Endodermal cell (in vitro differentiated cells): ENCODE results near the gene FBXW4. TPM values are rescaled to one million over a fixed set of nuclear protein-coding genes. Genes with fewer than 3 reads are reported as not detected.
A peak's percentile ranks its signal among the peaks of the same experiment; 100 is the strongest.

Source experiments
- DNase-seq: peaks from one replicate; pipeline ENCODE4 v3.0.0-alpha.2; 2017
- H3K27ac ChIP-seq: 2 replicates; pipeline ENCODE4 v1.5.1; 2013; ENCODE audit warnings: mild to moderate bottlenecking, low read depth, low read length, moderate library complexity
- H3K27me3 ChIP-seq: 2 replicates; pipeline ENCODE4 v1.6.1; 2013; ENCODE audit warnings: mild to moderate bottlenecking, low read length, moderate library complexity; ENCODE audit not compliant: insufficient read depth, control insufficient read depth, poor library complexity, severe bottlenecking
- H3K36me3 ChIP-seq: 2 replicates; pipeline ENCODE4 v1.7.0; 2013; ENCODE audit warnings: mild to moderate bottlenecking, low read length, moderate library complexity; ENCODE audit not compliant: control insufficient read depth, insufficient read depth
- H3K4me1 ChIP-seq: one replicate; pipeline ENCODE4 v1.7.0; 2013; ENCODE audit warnings: low read length; ENCODE audit not compliant: control insufficient read depth, insufficient read depth
- H3K4me3 ChIP-seq: 2 replicates; pipeline ENCODE4 v1.5.1; 2013; ENCODE audit warnings: mild to moderate bottlenecking, low read length, moderate library complexity
- H3K9ac ChIP-seq: 2 replicates; pipeline ENCODE4 v1.6.1; 2013; ENCODE audit warnings: mild to moderate bottlenecking, low read length, moderate library complexity; ENCODE audit not compliant: poor library complexity, severe bottlenecking; ENCODE audit errors: extremely low read depth
- H3K9me3 ChIP-seq: 2 replicates; pipeline ENCODE4 v1.6.1; 2013; ENCODE audit warnings: mild to moderate bottlenecking, low read length, moderate library complexity; ENCODE audit not compliant: control insufficient read depth
- H3K27ac Mint-ChIP-seq: 2 replicates; pipeline ENCODE4 v1.8.0; 2020; ENCODE audit warnings: mixed read lengths
- H3K27me3 Mint-ChIP-seq: 2 replicates; pipeline ENCODE4 v1.8.0; 2021; ENCODE audit warnings: mild to moderate bottlenecking, mixed read lengths; ENCODE audit not compliant: insufficient read depth
- H3K36me3 Mint-ChIP-seq: 2 replicates; pipeline ENCODE4 v1.8.0; 2020; ENCODE audit warnings: low read depth, mixed read lengths
- H3K4me1 Mint-ChIP-seq: 2 replicates; pipeline ENCODE4 v1.8.0; 2020; ENCODE audit warnings: mixed read lengths
- H3K4me3 Mint-ChIP-seq: 2 replicates; pipeline ENCODE4 v1.8.0; 2020; ENCODE audit warnings: mild to moderate bottlenecking, moderate library complexity, mixed read lengths
- H3K9me3 Mint-ChIP-seq: 2 replicates; pipeline ENCODE4 v1.8.0; 2020; ENCODE audit warnings: mild to moderate bottlenecking, mixed read lengths
- WGBS, 2 experiments: methylation state at CpG; one replicate each; pipeline versions ENCODE4 v1.1.5 to v1.1.7; 2013; ENCODE audit warnings: missing lambda C conversion rate in 2 of 2, mixed read lengths in 1 of 2; ENCODE audit not compliant: insufficient coverage in 1 of 2, insufficient read length in 1 of 2; 5-methylcytosine and 5-hydroxymethylcytosine counted together
- total RNA-seq, 2 donors: library from RNA; stranded (reverse); fragmentation: NEBNext Ultra II Directional in 1 of 2; extraction: Animal tissue kit (Norgen Biotek cat#: 25700) in 1 of 2; gene quantifications; 2 replicates in 1 of 2; 3 replicates in 1 of 2; pipeline ENCODE4 v1.2.1, GENCODE V29; 2021
- TF ChIP-seq, protein P1 (sequence below): fragments of 200-600 bp; sonication (generic); conservative IDR thresholded peaks from 2 replicates; pipeline ENCODE4 v1.5.0; 2021; ENCODE audit warnings: antibody characterized with exemption, mild to moderate bottlenecking

FBXW4 gene
- total RNA-seq, 2 donors from 2014 or later: 63.8 to 70.9 TPM

DNA sequence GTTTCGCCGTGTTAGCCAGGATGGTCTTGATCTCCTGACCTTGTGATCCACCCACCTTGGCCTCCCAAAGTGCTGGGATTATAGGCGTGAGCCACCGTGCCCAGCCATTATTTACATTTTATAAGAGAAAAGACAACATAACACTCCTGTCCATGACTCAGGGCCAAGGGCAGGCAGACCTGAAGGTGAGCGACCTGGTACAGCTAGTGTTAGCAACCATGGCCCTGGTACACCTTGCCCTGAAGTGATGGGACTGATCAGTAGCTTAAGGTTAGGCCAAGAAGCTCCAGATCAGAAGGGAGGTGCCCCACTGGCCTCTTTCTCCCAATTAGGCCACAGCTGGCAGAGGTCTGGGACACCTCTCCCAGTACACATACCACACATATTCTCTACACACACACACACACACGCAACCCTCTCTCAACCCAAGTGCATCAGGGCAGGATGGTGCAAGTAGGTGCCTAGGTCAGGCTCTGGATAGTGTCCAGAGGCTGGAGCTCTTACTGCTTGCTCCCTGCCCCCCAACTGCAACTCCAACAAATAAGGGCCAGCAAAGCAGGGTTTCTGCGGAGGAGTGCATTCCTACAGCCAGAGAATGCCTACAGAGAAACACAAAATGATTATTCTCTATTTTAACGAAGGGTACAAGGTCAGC lies 63.0 kb downstream of the FBXW4 start:
- Mint-ChIP-seq H3K4me3 (no peak overlapping the region), H3K4me1 (peaks cover 10% of the 10 kb centered on the region), H3K27me3 (no peaks in the 10 kb centered on the region), H3K9me3 (peaks cover 9% of the 10 kb centered on the region), H3K27ac (no peak overlapping the region), H3K36me3 (peaks cover 37% of the 10 kb centered on the region)
- Histone ChIP-seq H3K27me3 (no peaks in the 10 kb centered on the region), H3K4me1 (peaks cover 11% of the 10 kb centered on the region), H3K9ac (no peak overlapping the region), H3K4me3 (no peak overlapping the region), H3K27ac (no peak overlapping the region), H3K9me3 (peaks cover 23% of the 10 kb centered on the region), H3K36me3 (peaks cover 22% of the 10 kb centered on the region)
- TF ChIP-seq, protein P1, sequence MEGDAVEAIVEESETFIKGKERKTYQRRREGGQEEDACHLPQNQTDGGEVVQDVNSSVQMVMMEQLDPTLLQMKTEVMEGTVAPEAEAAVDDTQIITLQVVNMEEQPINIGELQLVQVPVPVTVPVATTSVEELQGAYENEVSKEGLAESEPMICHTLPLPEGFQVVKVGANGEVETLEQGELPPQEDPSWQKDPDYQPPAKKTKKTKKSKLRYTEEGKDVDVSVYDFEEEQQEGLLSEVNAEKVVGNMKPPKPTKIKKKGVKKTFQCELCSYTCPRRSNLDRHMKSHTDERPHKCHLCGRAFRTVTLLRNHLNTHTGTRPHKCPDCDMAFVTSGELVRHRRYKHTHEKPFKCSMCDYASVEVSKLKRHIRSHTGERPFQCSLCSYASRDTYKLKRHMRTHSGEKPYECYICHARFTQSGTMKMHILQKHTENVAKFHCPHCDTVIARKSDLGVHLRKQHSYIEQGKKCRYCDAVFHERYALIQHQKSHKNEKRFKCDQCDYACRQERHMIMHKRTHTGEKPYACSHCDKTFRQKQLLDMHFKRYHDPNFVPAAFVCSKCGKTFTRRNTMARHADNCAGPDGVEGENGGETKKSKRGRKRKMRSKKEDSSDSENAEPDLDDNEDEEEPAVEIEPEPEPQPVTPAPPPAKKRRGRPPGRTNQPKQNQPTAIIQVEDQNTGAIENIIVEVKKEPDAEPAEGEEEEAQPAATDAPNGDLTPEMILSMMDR: no peak
- peak; percentile 18 for DNase-seq
- 87 to 100% methylated on average over 1 to 8 of the region's 8 CpGs for WGBS, 2 experiments

- H3K9ac ChIP-seq: no peak overlapping the region
- H3K36me3 Mint-ChIP-seq: peaks cover 25% of the 10 kb centered on the region
- peaks cover 10% of the 10 kb centered on the region for H3K9me3 ChIP-seq
- peaks cover 11% of the 10 kb centered on the region for H3K4me1 ChIP-seq
- no peak overlapping the region for H3K27ac Mint-ChIP-seq
- H3K4me3 ChIP-seq: no peak overlapping the region
- peaks cover 6% of the 10 kb centered on the region for H3K9me3 Mint-ChIP-seq
- WGBS, 2 experiments: 91 to 100% methylated on average over 1 of the region's 1 CpG
- peaks cover 10% of the 10 kb centered on the region for H3K36me3 ChIP-seq
- peak; percentile 81 for DNase-seq
- TF ChIP-seq, protein P1: no peak
- H3K27me3 ChIP-seq: no peaks in the 10 kb centered on the region
- H3K27me3 Mint-ChIP-seq: no peaks in the 10 kb centered on the region
- H3K4me3 Mint-ChIP-seq: no peak overlapping the region
- no peak overlapping the region for H3K27ac ChIP-seq
- peaks cover 10% of the 10 kb centered on the region for H3K4me1 Mint-ChIP-seq
Measured at GRCh38 chr10:101630633-101630920, 64.4 kb downstream of the FBXW4 start.

- Mint-ChIP-seq H3K4me3 (no peak overlapping the region), H3K36me3 (peaks cover 23% of the 10 kb centered on the region), H3K4me1 (peaks cover 10% of the 10 kb centered on the region), H3K27ac (no peak overlapping the region), H3K27me3 (no peaks in the 10 kb centered on the region), H3K9me3 (peaks cover 2% of the 10 kb centered on the region)
- DNase-seq: peak; percentile 20
- Histone ChIP-seq H3K36me3 (peaks cover 7% of the 10 kb centered on the region), H3K9me3 (peaks cover 5% of the 10 kb centered on the region), H3K4me1 (peaks cover 11% of the 10 kb centered on the region), H3K27me3 (no peaks in the 10 kb centered on the region), H3K4me3 (no peak overlapping the region), H3K9ac (no peak overlapping the region), H3K27ac (peak overlapping the region; percentile 12)
- WGBS, 2 experiments: 77 to 91% methylated on average over 4 to 13 of the region's 13 CpGs
- TF ChIP-seq, protein P1: no peak
Measured at GRCh38 chr10:101629837-101630632, 64.9 kb downstream of the FBXW4 start.
